ENCODE data around the gene THUMPD3.

The THUMPD3 gene

GRCh38 chr3:9397906-9398699 lies 35.2 kb downstream of the THUMPD3 start:
- 0% methylated on average over 30 to 32 of the region's 47 CpGs for WGBS, 2 experiments (ENCODE audit: insufficient coverage in 2 of 2)

GRCh38 chr3:9398700-9399336 lies 36.0 kb downstream of the THUMPD3 start:
- Histone ChIP-seq H3K4me3 (ENCODE audit: extremely low read depth, insufficient read depth, low read length, poor library complexity, severe bottlenecking) (peak overlapping the region; percentile 91), H3K27ac (ENCODE audit: low read depth, low read length, severe bottlenecking) (peak overlapping the region; percentile 97), H3K9me3 (ENCODE audit: control insufficient read depth, low read length) (no peaks in the 10 kb centered on the region), H3K36me3 (ENCODE audit: control insufficient read depth, insufficient read depth, low read length) (peaks cover 17% of the 10 kb centered on the region), H3K4me1 (ENCODE audit: control insufficient read depth, insufficient read depth, low read length, poor library complexity, severe bottlenecking) (peaks cover 19% of the 10 kb centered on the region)
- 0% methylated on average over 2 to 3 of the region's 7 CpGs for WGBS, 2 experiments (ENCODE audit: insufficient coverage in 2 of 2)

More at GRCh38 chr3:9397906-9398699, 35.2 kb downstream of the THUMPD3 start:
- Histone ChIP-seq H3K9me3 (ENCODE audit: control insufficient read depth, low read length) (no peaks in the 10 kb centered on the region), H3K27ac (ENCODE audit: low read depth, low read length, severe bottlenecking) (peak overlapping the region; percentile 97), H3K36me3 (ENCODE audit: control insufficient read depth, insufficient read depth, low read length) (peaks cover 24% of the 10 kb centered on the region), H3K4me1 (ENCODE audit: control insufficient read depth, insufficient read depth, low read length, poor library complexity, severe bottlenecking) (peaks cover 18% of the 10 kb centered on the region), H3K4me3 (ENCODE audit: extremely low read depth, insufficient read depth, low read length, poor library complexity, severe bottlenecking) (peak overlapping the region; percentile 91)

GRCh38 chr3:9399337-9399703 lies 36.5 kb downstream of the THUMPD3 start:
- WGBS, 2 experiments (ENCODE audit: insufficient coverage in 2 of 2): 20% methylated on average over 1 of the region's 2 CpGs; no CpG with 5 or more reads in 1 of the 2 experiments
- H3K4me1 ChIP-seq (ENCODE audit: control insufficient read depth, insufficient read depth, low read length, poor library complexity, severe bottlenecking): peaks cover 20% of the 10 kb centered on the region
- H3K36me3 ChIP-seq (ENCODE audit: control insufficient read depth, insufficient read depth, low read length): peaks cover 12% of the 10 kb centered on the region
- peak overlapping the region; percentile 97 for H3K27ac ChIP-seq (ENCODE audit: low read depth, low read length, severe bottlenecking)
- no peaks in the 10 kb centered on the region for H3K9me3 ChIP-seq (ENCODE audit: control insufficient read depth, low read length)
- peak overlapping the region; percentile 91 for H3K4me3 ChIP-seq (ENCODE audit: extremely low read depth, insufficient read depth, low read length, poor library complexity, severe bottlenecking)

- H3K9me3 ChIP-seq (ENCODE audit: control insufficient read depth, low read length): no peaks in the 10 kb centered on the region
- peaks cover 18% of the 10 kb centered on the region for H3K4me1 ChIP-seq (ENCODE audit: control insufficient read depth, insufficient read depth, low read length, poor library complexity, severe bottlenecking)
- H3K27ac ChIP-seq (ENCODE audit: low read depth, low read length, severe bottlenecking): peak overlapping the region; percentile 97
- peaks cover 7% of the 10 kb centered on the region for H3K36me3 ChIP-seq (ENCODE audit: control insufficient read depth, insufficient read depth, low read length)
- peak overlapping the region; percentile 91 for H3K4me3 ChIP-seq (ENCODE audit: extremely low read depth, insufficient read depth, low read length, poor library complexity, severe bottlenecking)
- 0% methylated on average over 2 to 3 of the region's 3 CpGs for WGBS, 2 experiments (ENCODE audit: insufficient coverage in 2 of 2)
Measured at GRCh38 chr3:9399746-9400145, 36.9 kb downstream of the THUMPD3 start.

GRCh38 chr3:9400616-9401015 lies 37.8 kb downstream of the THUMPD3 start:
- 38 to 50% methylated on average over 1 of the region's 3 CpGs for WGBS, 2 experiments (ENCODE audit: insufficient coverage in 2 of 2)
- Histone ChIP-seq H3K36me3 (ENCODE audit: control insufficient read depth, insufficient read depth, low read length) (no peaks in the 10 kb centered on the region), H3K4me3 (ENCODE audit: extremely low read depth, insufficient read depth, low read length, poor library complexity, severe bottlenecking) (peak overlapping the region; percentile 91), H3K27ac (ENCODE audit: low read depth, low read length, severe bottlenecking) (no peak overlapping the region), H3K9me3 (ENCODE audit: control insufficient read depth, low read length) (no peaks in the 10 kb centered on the region), H3K4me1 (ENCODE audit: control insufficient read depth, insufficient read depth, low read length, poor library complexity, severe bottlenecking) (peaks cover 20% of the 10 kb centered on the region)

- Histone ChIP-seq H3K4me3 (ENCODE audit: extremely low read depth, insufficient read depth, low read length, poor library complexity, severe bottlenecking) (peak overlapping the region; percentile 23), H3K36me3 (ENCODE audit: control insufficient read depth, insufficient read depth, low read length) (no peaks in the 10 kb centered on the region), H3K9me3 (ENCODE audit: control insufficient read depth, low read length) (no peaks in the 10 kb centered on the region), H3K4me1 (ENCODE audit: control insufficient read depth, insufficient read depth, low read length, poor library complexity, severe bottlenecking) (peaks cover 20% of the 10 kb centered on the region), H3K27ac (ENCODE audit: low read depth, low read length, severe bottlenecking) (peak overlapping the region; percentile 91)
- no CpG with 5 or more reads among the region's 4 CpGs for WGBS, 2 experiments (ENCODE audit: insufficient coverage in 2 of 2)
Measured at GRCh38 chr3:9401986-9402385, 39.1 kb downstream of the THUMPD3 start.

GRCh38 chr3:9402410-9403228 lies 39.8 kb downstream of the THUMPD3 start:
- H3K4me3 ChIP-seq (ENCODE audit: extremely low read depth, insufficient read depth, low read length, poor library complexity, severe bottlenecking): peak overlapping the region; percentile 23

GRCh38 chr3:9403463-9403862 lies 40.6 kb downstream of the THUMPD3 start:
- no peak overlapping the region for H3K27ac ChIP-seq (ENCODE audit: low read depth, low read length, severe bottlenecking)
- no CpG with 5 or more reads among the region's 2 CpGs for WGBS, 2 experiments (ENCODE audit: insufficient coverage in 2 of 2)
- no peaks in the 10 kb centered on the region for H3K36me3 ChIP-seq (ENCODE audit: control insufficient read depth, insufficient read depth, low read length)
- peak overlapping the region; percentile 6 for H3K4me3 ChIP-seq (ENCODE audit: extremely low read depth, insufficient read depth, low read length, poor library complexity, severe bottlenecking)
- peaks cover 20% of the 10 kb centered on the region for H3K4me1 ChIP-seq (ENCODE audit: control insufficient read depth, insufficient read depth, low read length, poor library complexity, severe bottlenecking)
- no peaks in the 10 kb centered on the region for H3K9me3 ChIP-seq (ENCODE audit: control insufficient read depth, low read length)

More at GRCh38 chr3:9402410-9403228, 39.8 kb downstream of the THUMPD3 start:
- Histone ChIP-seq H3K36me3 (ENCODE audit: control insufficient read depth, insufficient read depth, low read length) (no peaks in the 10 kb centered on the region), H3K9me3 (ENCODE audit: control insufficient read depth, low read length) (no peaks in the 10 kb centered on the region), H3K27ac (ENCODE audit: low read depth, low read length, severe bottlenecking) (peak overlapping the region; percentile 91), H3K4me1 (ENCODE audit: control insufficient read depth, insufficient read depth, low read length, poor library complexity, severe bottlenecking) (peaks cover 20% of the 10 kb centered on the region)
- 0 to 15% methylated on average over 2 of the region's 3 CpGs for WGBS, 2 experiments (ENCODE audit: insufficient coverage in 2 of 2)

GRCh38 chr3:9404680-9405079 lies 41.8 kb downstream of the THUMPD3 start:
- no CpG with 5 or more reads among the region's 1 CpG for WGBS, 2 experiments (ENCODE audit: insufficient coverage in 2 of 2)
- no peaks in the 10 kb centered on the region for H3K9me3 ChIP-seq (ENCODE audit: control insufficient read depth, low read length)
- no peak overlapping the region for H3K4me3 ChIP-seq (ENCODE audit: extremely low read depth, insufficient read depth, low read length, poor library complexity, severe bottlenecking)
- peaks cover 3% of the 10 kb centered on the region for H3K36me3 ChIP-seq (ENCODE audit: control insufficient read depth, insufficient read depth, low read length)
- no peak overlapping the region for H3K27ac ChIP-seq (ENCODE audit: low read depth, low read length, severe bottlenecking)
- peaks cover 20% of the 10 kb centered on the region for H3K4me1 ChIP-seq (ENCODE audit: control insufficient read depth, insufficient read depth, low read length, poor library complexity, severe bottlenecking)

GRCh38 chr3:9405756-9406155 lies 42.9 kb downstream of the THUMPD3 start:
- Histone ChIP-seq H3K27ac (ENCODE audit: low read depth, low read length, severe bottlenecking) (no peak overlapping the region), H3K36me3 (ENCODE audit: control insufficient read depth, insufficient read depth, low read length) (peaks cover 9% of the 10 kb centered on the region), H3K9me3 (ENCODE audit: control insufficient read depth, low read length) (no peaks in the 10 kb centered on the region), H3K4me3 (ENCODE audit: extremely low read depth, insufficient read depth, low read length, poor library complexity, severe bottlenecking) (no peak overlapping the region), H3K4me1 (ENCODE audit: control insufficient read depth, insufficient read depth, low read length, poor library complexity, severe bottlenecking) (peaks cover 20% of the 10 kb centered on the region)
- 100% methylated on average over 1 of the region's 3 CpGs; no CpG with 5 or more reads in 1 of the 2 experiments for WGBS, 2 experiments (ENCODE audit: insufficient coverage in 2 of 2)
